T-helper 1 cell treated with Interleukin-12 subunit alpha and Interleukin-12 subunit beta and Interleukin-4 antibody, amounts not matched to agents 30 μg/mL and 1 μg/mL, for 36 hours (primary cell): ENCODE measurements around the gene MLLT3.
"Not testable (repeated sequence)": the region's sequence is repeated elsewhere in the genome, so short reads cannot be mapped to it uniquely, and the experiment has no call there.

Source experiments
- H3K27ac Mint-ChIP-seq: one replicate; pipeline ENCODE4 v1.8.0; 2021; ENCODE audit warnings: mild to moderate bottlenecking, mixed read lengths
- H3K27me3 Mint-ChIP-seq: one replicate; pipeline ENCODE4 v1.8.0; 2021; ENCODE audit warnings: low read depth, mixed read lengths
- H3K36me3 Mint-ChIP-seq: one replicate; pipeline ENCODE4 v1.8.0; 2021; ENCODE audit warnings: low read depth, mixed read lengths
- H3K4me1 Mint-ChIP-seq: one replicate; pipeline ENCODE4 v1.8.0; 2021; ENCODE audit warnings: low read depth, mixed read lengths
- H3K4me3 Mint-ChIP-seq: one replicate; pipeline ENCODE4 v1.8.0; 2021; ENCODE audit warnings: mild to moderate bottlenecking, moderate library complexity, mixed read lengths
- H3K9me3 Mint-ChIP-seq: one replicate; pipeline ENCODE4 v1.8.0; 2021; ENCODE audit warnings: mixed read lengths

Gene MLLT3

GRCh38 chr9:20594608-20595007 lies 27.7 kb downstream of the MLLT3 start:
- peaks cover 10% of the 10 kb centered on the region for H3K9me3 Mint-ChIP-seq
- H3K27ac Mint-ChIP-seq: no peak overlapping the region
- H3K27me3 Mint-ChIP-seq: no peaks in the 10 kb centered on the region
- H3K36me3 Mint-ChIP-seq: peaks cover 28% of the 10 kb centered on the region
- no peak overlapping the region for H3K4me3 Mint-ChIP-seq
- H3K4me1 Mint-ChIP-seq: peaks cover 24% of the 10 kb centered on the region

GRCh38 chr9:20593537-20593936 lies 28.8 kb downstream of the MLLT3 start:
- Mint-ChIP-seq H3K4me3 (no peak overlapping the region), H3K9me3 (peaks cover 10% of the 10 kb centered on the region), H3K36me3 (peaks cover 26% of the 10 kb centered on the region), H3K4me1 (peaks cover 18% of the 10 kb centered on the region), H3K27ac (no peak overlapping the region), H3K27me3 (no peaks in the 10 kb centered on the region)

GRCh38 chr9:20593105-20593504 lies 29.2 kb downstream of the MLLT3 start:
- H3K4me3 Mint-ChIP-seq: no peak overlapping the region
- H3K27ac Mint-ChIP-seq: no peak overlapping the region
- H3K36me3 Mint-ChIP-seq: peaks cover 22% of the 10 kb centered on the region
- H3K9me3 Mint-ChIP-seq: peaks cover 10% of the 10 kb centered on the region
- H3K4me1 Mint-ChIP-seq: peaks cover 14% of the 10 kb centered on the region
- H3K27me3 Mint-ChIP-seq: no peaks in the 10 kb centered on the region

GRCh38 chr9:20592673-20593072 lies 29.6 kb downstream of the MLLT3 start:
- no peak overlapping the region for H3K27ac Mint-ChIP-seq
- no peaks in the 10 kb centered on the region for H3K27me3 Mint-ChIP-seq
- no peak overlapping the region for H3K4me3 Mint-ChIP-seq
- H3K36me3 Mint-ChIP-seq: peaks cover 22% of the 10 kb centered on the region
- peaks cover 10% of the 10 kb centered on the region for H3K4me1 Mint-ChIP-seq
- H3K9me3 Mint-ChIP-seq: peaks cover 10% of the 10 kb centered on the region

- H3K36me3 Mint-ChIP-seq: peaks cover 28% of the 10 kb centered on the region
- peaks cover 10% of the 10 kb centered on the region for H3K4me1 Mint-ChIP-seq
- no peak overlapping the region for H3K4me3 Mint-ChIP-seq
- no peak overlapping the region for H3K27ac Mint-ChIP-seq
- no peaks in the 10 kb centered on the region for H3K27me3 Mint-ChIP-seq
- peaks cover 14% of the 10 kb centered on the region for H3K9me3 Mint-ChIP-seq
These were observed 31.1 kb downstream of the MLLT3 start for GRCh38 chr9:20591223-20591622.

GRCh38 chr9:20584968-20585643 lies 37.2 kb downstream of the MLLT3 start:
- H3K9me3 Mint-ChIP-seq: peaks cover 7% of the 10 kb centered on the region
- H3K4me1 Mint-ChIP-seq: peaks cover 35% of the 10 kb centered on the region
- no peak overlapping the region for H3K4me3 Mint-ChIP-seq
- H3K27ac Mint-ChIP-seq: no peak overlapping the region
- no peaks in the 10 kb centered on the region for H3K27me3 Mint-ChIP-seq
- peaks cover 42% of the 10 kb centered on the region for H3K36me3 Mint-ChIP-seq

- H3K4me1 Mint-ChIP-seq: peaks cover 44% of the 10 kb centered on the region
- not testable (repeated sequence) for H3K27ac Mint-ChIP-seq, H3K27me3 Mint-ChIP-seq, H3K9me3 Mint-ChIP-seq, H3K4me3 Mint-ChIP-seq
- H3K36me3 Mint-ChIP-seq: peaks cover 39% of the 10 kb centered on the region
These were observed 39.2 kb downstream of the MLLT3 start for GRCh38 chr9:20583088-20583487.

GRCh38 chr9:20582150-20582549 lies 40.1 kb downstream of the MLLT3 start:
- Mint-ChIP-seq H3K27me3 (no peaks in the 10 kb centered on the region), H3K4me3 (no peak overlapping the region), H3K9me3 (peaks cover 4% of the 10 kb centered on the region), H3K36me3 (peaks cover 46% of the 10 kb centered on the region), H3K4me1 (peaks cover 50% of the 10 kb centered on the region), H3K27ac (no peak overlapping the region)

- no peaks in the 10 kb centered on the region for H3K27me3 Mint-ChIP-seq
- H3K4me1 Mint-ChIP-seq: peaks cover 57% of the 10 kb centered on the region
- H3K4me3 Mint-ChIP-seq: no peak overlapping the region
- H3K36me3 Mint-ChIP-seq: peaks cover 47% of the 10 kb centered on the region
- H3K9me3 Mint-ChIP-seq: peaks cover 7% of the 10 kb centered on the region
- H3K27ac Mint-ChIP-seq: no peak overlapping the region
These were observed 41.6 kb downstream of the MLLT3 start for GRCh38 chr9:20580673-20581072.

- Mint-ChIP-seq H3K4me3 (no peak overlapping the region), H3K4me1 (peaks cover 60% of the 10 kb centered on the region)
These were observed 42.6 kb downstream of the MLLT3 start for GRCh38 chr9:20579524-20580314.

GRCh38 chr9:20573023-20573422 lies 49.3 kb downstream of the MLLT3 start:
- H3K27ac Mint-ChIP-seq: no peak overlapping the region
- no peak overlapping the region for H3K4me3 Mint-ChIP-seq
- H3K4me1 Mint-ChIP-seq: peaks cover 51% of the 10 kb centered on the region

More at GRCh38 chr9:20579524-20580314, 42.6 kb downstream of the MLLT3 start:
- Mint-ChIP-seq H3K27ac (peak overlapping the region; percentile 1), H3K27me3 (no peaks in the 10 kb centered on the region), H3K9me3 (peaks cover 7% of the 10 kb centered on the region), H3K36me3 (peaks cover 46% of the 10 kb centered on the region)

GRCh38 chr9:20570756-20571155 lies 51.5 kb downstream of the MLLT3 start:
- peaks cover 44% of the 10 kb centered on the region for H3K4me1 Mint-ChIP-seq
- peaks cover 16% of the 10 kb centered on the region for H3K36me3 Mint-ChIP-seq
- H3K27me3 Mint-ChIP-seq: no peaks in the 10 kb centered on the region
- no peak overlapping the region for H3K27ac Mint-ChIP-seq
- no peaks in the 10 kb centered on the region for H3K9me3 Mint-ChIP-seq
- no peak overlapping the region for H3K4me3 Mint-ChIP-seq

More at GRCh38 chr9:20573023-20573422, 49.3 kb downstream of the MLLT3 start:
- Mint-ChIP-seq H3K27me3 (no peaks in the 10 kb centered on the region), H3K36me3 (peaks cover 30% of the 10 kb centered on the region), H3K9me3 (peaks cover 7% of the 10 kb centered on the region)

- H3K36me3 Mint-ChIP-seq: peaks cover 13% of the 10 kb centered on the region
- H3K4me3 Mint-ChIP-seq: no peak overlapping the region
- H3K4me1 Mint-ChIP-seq: peaks cover 44% of the 10 kb centered on the region
- H3K27ac Mint-ChIP-seq: no peak overlapping the region
- no peaks in the 10 kb centered on the region for H3K9me3 Mint-ChIP-seq
- H3K27me3 Mint-ChIP-seq: no peaks in the 10 kb centered on the region
These were observed 52.2 kb downstream of the MLLT3 start for GRCh38 chr9:20570087-20570486.

GRCh38 chr9:20569525-20569924 lies 52.8 kb downstream of the MLLT3 start:
- H3K36me3 Mint-ChIP-seq: peaks cover 9% of the 10 kb centered on the region
- H3K4me3 Mint-ChIP-seq: no peak overlapping the region
- no peaks in the 10 kb centered on the region for H3K27me3 Mint-ChIP-seq
- H3K27ac Mint-ChIP-seq: no peak overlapping the region
- no peaks in the 10 kb centered on the region for H3K9me3 Mint-ChIP-seq
- peaks cover 43% of the 10 kb centered on the region for H3K4me1 Mint-ChIP-seq

GRCh38 chr9:20568400-20568799 lies 53.9 kb downstream of the MLLT3 start:
- Mint-ChIP-seq H3K9me3 (no peaks in the 10 kb centered on the region), H3K27ac (no peak overlapping the region), H3K4me3 (no peak overlapping the region), H3K27me3 (no peaks in the 10 kb centered on the region), H3K36me3 (peaks cover 8% of the 10 kb centered on the region), H3K4me1 (peaks cover 46% of the 10 kb centered on the region)
